Astrocyte of the cerebellum (primary cell): ENCODE measurements around the gene ATN1.

Experiments used
- DNase-seq: peaks from one replicate; pipeline ENCODE4 v3.0.0-alpha.2; 2011; ENCODE audit warnings: low read depth
- H3K4me3 ChIP-seq: 2 replicates; pipeline ENCODE4 v1.5.1; 2011; ENCODE audit warnings: mild to moderate bottlenecking, low read depth, low read length, moderate library complexity
- in situ Hi-C: cut with HindIII; loops from 2 replicates; pipeline ENCODE4 v1.10.0; 2017; ENCODE audit warnings: low sequenced_read_pairs
- TF ChIP-seq, protein P1 (sequence below): IDR thresholded peaks from 2 replicates; pipeline ENCODE4 v1.5.1; 2012; ENCODE audit warnings: low read length, low read depth, moderate library complexity, mild to moderate bottlenecking; ENCODE audit errors: missing control alignments

ATN1 gene

DNA sequence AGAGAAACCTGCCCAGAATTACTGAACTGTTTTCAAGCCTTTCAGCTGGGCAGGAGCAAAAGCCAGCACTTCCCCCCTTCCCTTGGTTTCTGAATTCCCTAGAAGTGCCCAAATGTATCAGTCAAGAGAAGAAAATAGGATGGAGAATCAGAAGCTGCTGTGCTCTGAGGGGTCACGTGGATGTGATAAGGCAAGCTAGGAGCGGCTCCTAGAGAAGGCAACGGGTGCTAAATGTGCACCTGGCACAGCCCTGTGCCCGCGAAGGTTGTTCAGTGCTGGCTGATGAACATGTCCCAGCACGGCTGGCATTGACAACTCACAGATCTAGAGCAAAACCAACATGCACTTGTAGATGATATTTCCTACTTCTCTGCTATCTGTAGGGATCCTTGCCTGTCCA is 51.3 kb downstream of the ATN1 start:
- TF ChIP-seq, protein P1, sequence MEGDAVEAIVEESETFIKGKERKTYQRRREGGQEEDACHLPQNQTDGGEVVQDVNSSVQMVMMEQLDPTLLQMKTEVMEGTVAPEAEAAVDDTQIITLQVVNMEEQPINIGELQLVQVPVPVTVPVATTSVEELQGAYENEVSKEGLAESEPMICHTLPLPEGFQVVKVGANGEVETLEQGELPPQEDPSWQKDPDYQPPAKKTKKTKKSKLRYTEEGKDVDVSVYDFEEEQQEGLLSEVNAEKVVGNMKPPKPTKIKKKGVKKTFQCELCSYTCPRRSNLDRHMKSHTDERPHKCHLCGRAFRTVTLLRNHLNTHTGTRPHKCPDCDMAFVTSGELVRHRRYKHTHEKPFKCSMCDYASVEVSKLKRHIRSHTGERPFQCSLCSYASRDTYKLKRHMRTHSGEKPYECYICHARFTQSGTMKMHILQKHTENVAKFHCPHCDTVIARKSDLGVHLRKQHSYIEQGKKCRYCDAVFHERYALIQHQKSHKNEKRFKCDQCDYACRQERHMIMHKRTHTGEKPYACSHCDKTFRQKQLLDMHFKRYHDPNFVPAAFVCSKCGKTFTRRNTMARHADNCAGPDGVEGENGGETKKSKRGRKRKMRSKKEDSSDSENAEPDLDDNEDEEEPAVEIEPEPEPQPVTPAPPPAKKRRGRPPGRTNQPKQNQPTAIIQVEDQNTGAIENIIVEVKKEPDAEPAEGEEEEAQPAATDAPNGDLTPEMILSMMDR, result no peak
- in situ Hi-C loops, result no loop called here
- H3K4me3 ChIP-seq, result no peak overlapping the region
- no peak for DNase-seq

DNA sequence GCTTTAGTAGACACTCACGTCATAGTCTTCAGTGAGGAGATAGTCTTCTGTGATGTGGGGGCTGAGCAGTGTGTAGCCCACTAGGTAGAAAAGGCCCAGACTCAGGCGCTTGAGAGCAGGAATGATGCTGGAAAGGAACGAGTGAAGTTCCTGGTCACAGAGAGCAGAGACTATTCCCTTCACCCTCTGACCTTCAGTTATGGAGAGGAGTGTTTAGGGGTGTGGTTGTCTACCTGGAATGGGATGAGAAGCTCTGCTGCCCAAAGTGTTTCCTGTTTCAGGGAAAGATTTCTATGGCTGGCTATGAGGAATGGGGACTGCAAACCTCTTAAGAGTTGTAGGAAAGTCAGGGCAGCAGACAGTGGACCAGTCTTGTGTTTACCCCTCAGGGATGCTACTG is 51.7 kb downstream of the ATN1 start:
- TF ChIP-seq, protein P1, result no peak
- DNase-seq, result no peak
- in situ Hi-C loops, result no loop called here
- H3K4me3 ChIP-seq, result no peak overlapping the region

DNA sequence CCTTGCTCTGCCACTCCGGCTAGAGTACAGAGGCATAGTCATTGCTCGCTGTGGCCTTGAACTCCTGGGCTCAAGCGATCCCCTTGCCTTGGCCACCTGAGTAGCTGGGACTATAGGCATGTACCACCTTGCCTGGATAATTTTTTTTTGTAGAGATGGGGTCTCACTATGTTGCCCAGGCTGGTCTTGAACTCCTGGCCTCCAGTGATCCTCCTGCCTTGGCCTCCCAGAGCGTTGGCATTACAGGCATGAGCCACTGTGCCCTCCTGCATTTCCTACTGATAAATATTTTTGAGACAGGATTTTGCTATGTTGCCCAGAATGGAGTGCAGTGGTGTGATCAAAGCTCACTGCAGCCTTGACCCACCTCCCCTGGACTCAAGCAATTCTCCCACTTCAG is 52.3 kb downstream of the ATN1 start:
- TF ChIP-seq, protein P1, result no peak
- in situ Hi-C loops, result no loop called here
- no peak for DNase-seq
- H3K4me3 ChIP-seq, result no peak overlapping the region

DNA sequence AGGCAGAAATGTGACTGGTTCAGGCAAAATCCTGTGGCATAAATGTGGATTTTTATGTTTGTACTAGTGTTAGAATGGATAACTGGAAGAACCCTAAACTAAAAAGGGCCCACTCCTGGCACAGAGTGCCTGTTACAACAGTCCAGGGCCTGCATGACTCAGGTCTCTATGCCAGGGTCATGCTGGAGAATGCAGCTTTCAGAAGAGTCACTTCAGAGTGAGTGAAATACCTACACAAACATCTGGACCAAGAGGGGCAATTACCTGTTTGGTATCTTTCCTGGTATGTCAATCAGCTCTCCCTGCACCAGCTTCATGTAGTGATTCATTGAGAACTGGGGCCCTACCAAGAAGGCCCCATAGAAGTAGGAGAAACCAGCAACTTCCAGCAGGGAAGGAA is 53.0 kb downstream of the ATN1 start:
- in situ Hi-C loops, result no loop called here
- no peak overlapping the region for H3K4me3 ChIP-seq
- no peak for DNase-seq
- TF ChIP-seq, protein P1, result no peak

DNA sequence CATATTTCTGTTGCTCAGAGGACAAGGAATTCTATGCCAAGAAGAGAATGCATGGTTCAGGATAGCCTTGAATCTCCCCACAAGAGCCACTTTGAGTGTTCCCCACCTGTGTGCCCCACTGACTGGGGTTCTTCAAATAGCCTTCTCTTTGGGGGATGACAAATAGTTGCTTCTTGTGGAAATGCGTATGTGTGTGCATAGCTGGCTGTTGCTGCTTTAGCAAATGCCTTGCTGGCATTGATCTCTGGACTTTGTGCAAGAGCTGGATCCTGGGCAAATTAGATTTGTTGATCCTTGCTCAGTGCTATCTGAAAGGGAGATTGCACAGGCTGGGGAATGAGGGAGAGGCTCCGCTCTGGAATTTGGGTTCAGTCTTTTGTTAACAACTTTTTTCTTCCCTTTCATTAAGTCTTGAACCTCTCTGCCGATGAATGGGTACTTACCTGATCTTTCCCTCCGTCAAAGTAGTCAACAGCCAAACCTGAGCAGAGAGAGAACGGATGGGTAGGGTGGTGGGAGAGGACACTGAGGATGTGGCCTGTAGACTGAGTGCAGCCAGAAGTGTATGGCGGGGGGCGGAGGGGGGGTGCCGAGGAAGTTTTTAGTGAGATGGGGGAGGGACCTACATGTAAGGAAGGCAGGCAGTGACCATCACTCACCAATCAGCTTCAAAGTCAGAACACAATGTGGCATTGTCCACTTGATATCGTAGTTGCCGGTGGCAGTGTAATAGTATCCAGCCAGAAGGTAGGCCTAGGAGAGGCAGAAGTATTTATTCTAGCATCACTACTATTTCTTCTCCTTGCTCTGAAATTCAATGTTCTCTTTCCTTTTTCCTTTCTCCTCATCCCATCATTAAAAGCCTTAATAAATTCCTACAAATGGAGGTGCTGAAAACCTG is 53.6 kb downstream of the ATN1 start:
- no peak overlapping the region for H3K4me3 ChIP-seq
- TF ChIP-seq, protein P1, result no peak
- in situ Hi-C loops, result no loop called here
- no peak for DNase-seq

DNA sequence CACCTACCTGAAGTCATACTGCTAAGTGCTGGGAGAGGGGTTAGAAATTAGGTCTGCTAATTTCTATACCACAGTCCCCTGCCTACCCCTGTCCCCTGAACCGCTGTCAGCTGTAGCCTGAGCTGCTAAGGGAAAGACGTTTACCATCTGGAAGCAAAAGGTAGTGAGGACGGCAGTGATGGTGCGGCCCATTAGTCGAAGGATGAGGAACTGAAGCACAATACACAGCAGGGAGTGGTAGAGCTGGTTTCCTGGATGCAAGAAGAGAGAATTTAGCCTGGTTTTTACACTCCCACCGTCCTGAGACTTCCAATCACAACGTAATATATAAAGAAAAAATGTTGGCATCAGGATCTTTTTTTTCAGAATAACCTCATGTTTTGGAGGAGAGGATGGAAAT is 54.8 kb downstream of the ATN1 start:
- TF ChIP-seq, protein P1, result no peak
- DNase-seq, result no peak
- no peak overlapping the region for H3K4me3 ChIP-seq
- in situ Hi-C loops, result no loop called here
